Thoracic aorta (tissue), 2 donors: ENCODE data around the gene CRTAC1. TPM values are rescaled to one million over a fixed set of nuclear protein-coding genes. Genes with fewer than 3 reads are reported as not detected.

Experiments
- ATAC-seq: fragments of 150-250 bp; one replicate; pipeline ENCODE4 v1.8.0; 2017; ENCODE audit warnings: low read depth; ENCODE audit not compliant: insufficient number of reproducible peaks, low FRiP score
- DNase-seq: peaks from one replicate; pipeline ENCODE4 v3.0.0-alpha.2; 2020; ENCODE audit warnings: low spot score
- H3K27ac ChIP-seq, 2 donors: fragments of 200-600 bp; sonication (generic); 1 replicate in 1 of 2; 2 replicates in 1 of 2; pipeline ENCODE4 v1.5.1; 2016; ENCODE audit warnings: mild to moderate bottlenecking in 2 of 2, moderate library complexity in 2 of 2
- H3K27me3 ChIP-seq: fragments of 200-600 bp; sonication (generic); replicated peaks from 2 replicates; pipeline ENCODE4 v1.6.0; 2016; ENCODE audit warnings: mild to moderate bottlenecking; ENCODE audit not compliant: insufficient read depth
- H3K36me3 ChIP-seq: fragments of 200-600 bp; sonication (generic); one replicate; pipeline ENCODE4 v1.5.1; 2016
- H3K4me1 ChIP-seq, 2 donors: fragments of 200-600 bp; sonication (generic); 1 replicate in 1 of 2; 2 replicates in 1 of 2; pipeline versions ENCODE4 v1.5.1 to v1.6.0; 2016; ENCODE audit warnings: low read depth in 2 of 2, mild to moderate bottlenecking in 1 of 2; ENCODE audit not compliant: control insufficient read depth in 1 of 2
- H3K4me3 ChIP-seq: fragments of 200-600 bp; sonication (generic); 2 replicates; pipeline ENCODE4 v1.5.1; 2016; ENCODE audit warnings: mild to moderate bottlenecking
- H3K9me3 ChIP-seq: fragments of 200-600 bp; sonication (generic); 2 replicates; pipeline ENCODE4 v1.5.1; 2016
- CTCF ChIP-seq: fragments of 200-600 bp; sonication (generic); IDR thresholded peaks from one replicate; pipeline ENCODE4 v1.5.1; 2019; ENCODE audit warnings: antibody characterized with exemption
- total RNA-seq, 2 donors: library from RNA; depleted of rRNA; stranded (reverse); fragments of >200 nt; gene quantifications; one replicate each; pipeline versions ENCODE4 v1.1.0 to v1.2.3, GENCODE V29; 2016

Gene CRTAC1
- total RNA-seq, 2 donors from 2014 or later = 4.3 to 5.2 TPM

GRCh38 chr10:98020254-98020653, 10.2 kb downstream of the CRTAC1 start:
- ATAC-seq (no peak), DNase-seq (no peak)
- H3K4me3 ChIP-seq = no peak overlapping the region
- no peaks in the 10 kb centered on the region for H3K9me3 ChIP-seq
- H3K4me1 ChIP-seq = no peaks in the 10 kb centered on the region
- TF ChIP-seq CTCF = no peak
- H3K27me3 ChIP-seq = no peaks in the 10 kb centered on the region
- H3K36me3 ChIP-seq = no peaks in the 10 kb centered on the region
- H3K27ac ChIP-seq = no peak overlapping the region

- no peak overlapping the region for H3K27ac ChIP-seq
- no peak overlapping the region for H3K4me3 ChIP-seq
- H3K36me3 ChIP-seq = no peaks in the 10 kb centered on the region
- H3K4me1 ChIP-seq = no peaks in the 10 kb centered on the region
- DNase-seq (no peak), ATAC-seq (no peak)
- H3K9me3 ChIP-seq = no peaks in the 10 kb centered on the region
- H3K27me3 ChIP-seq = no peaks in the 10 kb centered on the region
- TF ChIP-seq CTCF = no peak
Measured at GRCh38 chr10:98019784-98020183, 10.6 kb downstream of the CRTAC1 start.

- ATAC-seq = no peak
- TF ChIP-seq CTCF = no peak
- Histone ChIP-seq H3K36me3 (no peaks in the 10 kb centered on the region), H3K27ac (no peak overlapping the region), H3K9me3 (no peaks in the 10 kb centered on the region), H3K4me3 (no peak overlapping the region), H3K4me1 (no peaks in the 10 kb centered on the region), H3K27me3 (no peaks in the 10 kb centered on the region)
- no peak for DNase-seq
Measured at GRCh38 chr10:98016772-98017475, 13.5 kb downstream of the CRTAC1 start.

GRCh38 chr10:98013776-98014175, 16.6 kb downstream of the CRTAC1 start:
- H3K4me3 ChIP-seq = no peak overlapping the region
- no peak for TF ChIP-seq CTCF
- H3K27me3 ChIP-seq = no peaks in the 10 kb centered on the region
- H3K9me3 ChIP-seq = no peaks in the 10 kb centered on the region
- DNase-seq = no peak
- H3K36me3 ChIP-seq = no peaks in the 10 kb centered on the region
- H3K4me1 ChIP-seq = no peaks in the 10 kb centered on the region
- no peak for ATAC-seq
- no peak overlapping the region for H3K27ac ChIP-seq

GRCh38 chr10:98013122-98013521, 17.3 kb downstream of the CRTAC1 start:
- Histone ChIP-seq H3K9me3 (no peaks in the 10 kb centered on the region), H3K36me3 (no peaks in the 10 kb centered on the region), H3K27me3 (no peaks in the 10 kb centered on the region), H3K4me3 (no peak overlapping the region), H3K4me1 (no peaks in the 10 kb centered on the region), H3K27ac (no peak overlapping the region)
- ATAC-seq (no peak), DNase-seq (no peak)
- no peak for TF ChIP-seq CTCF
